Activated T-cell treated with anti-CD3 and anti-CD28 coated beads, Interleukin-2, amount 50 U/mL, for 72 hours (primary cell): ENCODE results near the gene GTF2IRD1. TPM values are rescaled to one million over a fixed set of nuclear protein-coding genes. Genes with fewer than 3 reads are reported as not detected.

Experiments used
- ATAC-seq, 2 donors: fragments of 150-1000 bp; cut with Tn5 transposase; replicated peaks in 1 of 2; 2 replicates each; pipeline ENCODE4 v1.10.0; 2021; ENCODE audit warnings: moderate library complexity in 2 of 2, mild to moderate bottlenecking in 1 of 2
- DNase-seq, 2 donors: peaks; one replicate each; pipeline ENCODE4 v3.0.0; 2021 to 2022; ENCODE audit warnings: mixed read lengths in 1 of 2
- H3K27ac Mint-ChIP-seq: one replicate; pipeline ENCODE4 v1.8.0; 2022; ENCODE audit warnings: mild to moderate bottlenecking, moderate library complexity, mixed read lengths
- H3K27me3 Mint-ChIP-seq: one replicate; pipeline ENCODE4 v1.8.0; 2022; ENCODE audit warnings: low read depth, mixed read lengths
- H3K36me3 Mint-ChIP-seq, 2 donors: one replicate each; pipeline ENCODE4 v1.8.0; 2022; ENCODE audit warnings: mixed read lengths in 2 of 2, mild to moderate bottlenecking in 1 of 2; ENCODE audit not compliant: insufficient read depth in 2 of 2
- H3K4me1 Mint-ChIP-seq: one replicate; pipeline ENCODE4 v1.8.0; 2022; ENCODE audit warnings: low read depth, mixed read lengths
- H3K4me3 Mint-ChIP-seq, 2 donors: one replicate each; pipeline ENCODE4 v1.8.0; 2022; ENCODE audit warnings: mild to moderate bottlenecking in 2 of 2, mixed read lengths in 2 of 2, moderate library complexity in 2 of 2
- H3K9me3 Mint-ChIP-seq, 2 donors: one replicate each; pipeline ENCODE4 v1.8.0; 2022; ENCODE audit warnings: mixed read lengths in 2 of 2
- total RNA-seq, 2 donors: library from RNA; stranded (reverse); gene quantifications; one replicate each; pipeline ENCODE4 v1.2.3, GENCODE V29; 2022

GTF2IRD1 gene
- total RNA-seq, 2 donors from 2014 or later, result 3.1 to 4.6 TPM

GRCh38 chr7:74606909-74607510 is 153.3 kb downstream of the GTF2IRD1 start:
- H3K4me3 Mint-ChIP-seq, result peak overlapping the region; percentile 78 to 81
- no peak overlapping the region for H3K27ac Mint-ChIP-seq
- DNase-seq, result no peak
- H3K36me3 Mint-ChIP-seq, result no peaks in the 10 kb centered on the region
- H3K27me3 Mint-ChIP-seq, result no peaks in the 10 kb centered on the region
- H3K4me1 Mint-ChIP-seq, result peaks cover 20% of the 10 kb centered on the region
- H3K9me3 Mint-ChIP-seq, result no peaks in the 10 kb centered on the region
- no peak for ATAC-seq

- no peaks in the 10 kb centered on the region for H3K27me3 Mint-ChIP-seq
- no peak overlapping the region for H3K27ac Mint-ChIP-seq
- DNase-seq (no peak), ATAC-seq (no peak)
- H3K4me1 Mint-ChIP-seq, result peaks cover 14% of the 10 kb centered on the region
- no peak overlapping the region for H3K4me3 Mint-ChIP-seq
- H3K9me3 Mint-ChIP-seq, result no peaks in the 10 kb centered on the region
- no peaks in the 10 kb centered on the region for H3K36me3 Mint-ChIP-seq
Observed at GRCh38 chr7:74612015-74612829, 158.5 kb downstream of the GTF2IRD1 start.

- H3K9me3 Mint-ChIP-seq, result no peaks in the 10 kb centered on the region
- peak overlapping the region; percentile 31 to 50 for H3K4me3 Mint-ChIP-seq
- no peak overlapping the region for H3K27ac Mint-ChIP-seq
- peaks cover 21% of the 10 kb centered on the region for H3K4me1 Mint-ChIP-seq
- DNase-seq (no peak), ATAC-seq (no peak)
- no peaks in the 10 kb centered on the region for H3K27me3 Mint-ChIP-seq
- H3K36me3 Mint-ChIP-seq, result no peaks in the 10 kb centered on the region
Observed at GRCh38 chr7:74615933-74616780, 162.5 kb downstream of the GTF2IRD1 start.

GRCh38 chr7:74617180-74617744 is 163.6 kb downstream of the GTF2IRD1 start:
- peak in 1 of 2 donors; percentile 15 for DNase-seq
- H3K27ac Mint-ChIP-seq, result no peak overlapping the region
- peak overlapping the region in 1 of 2 donors; percentile 27 for H3K4me3 Mint-ChIP-seq
- no peaks in the 10 kb centered on the region for H3K27me3 Mint-ChIP-seq
- peak in 1 of 2 donors; percentile 27 for ATAC-seq
- no peaks in the 10 kb centered on the region for H3K36me3 Mint-ChIP-seq
- no peaks in the 10 kb centered on the region for H3K9me3 Mint-ChIP-seq
- peaks cover 21% of the 10 kb centered on the region for H3K4me1 Mint-ChIP-seq

GRCh38 chr7:74619235-74619860 is 165.6 kb downstream of the GTF2IRD1 start:
- no peaks in the 10 kb centered on the region for H3K27me3 Mint-ChIP-seq
- no peak overlapping the region for H3K27ac Mint-ChIP-seq
- H3K4me3 Mint-ChIP-seq, result no peak overlapping the region
- H3K9me3 Mint-ChIP-seq, result no peaks in the 10 kb centered on the region
- ATAC-seq (no peak), DNase-seq (no peak)
- H3K36me3 Mint-ChIP-seq, result no peaks in the 10 kb centered on the region
- peaks cover 21% of the 10 kb centered on the region for H3K4me1 Mint-ChIP-seq

DNA sequence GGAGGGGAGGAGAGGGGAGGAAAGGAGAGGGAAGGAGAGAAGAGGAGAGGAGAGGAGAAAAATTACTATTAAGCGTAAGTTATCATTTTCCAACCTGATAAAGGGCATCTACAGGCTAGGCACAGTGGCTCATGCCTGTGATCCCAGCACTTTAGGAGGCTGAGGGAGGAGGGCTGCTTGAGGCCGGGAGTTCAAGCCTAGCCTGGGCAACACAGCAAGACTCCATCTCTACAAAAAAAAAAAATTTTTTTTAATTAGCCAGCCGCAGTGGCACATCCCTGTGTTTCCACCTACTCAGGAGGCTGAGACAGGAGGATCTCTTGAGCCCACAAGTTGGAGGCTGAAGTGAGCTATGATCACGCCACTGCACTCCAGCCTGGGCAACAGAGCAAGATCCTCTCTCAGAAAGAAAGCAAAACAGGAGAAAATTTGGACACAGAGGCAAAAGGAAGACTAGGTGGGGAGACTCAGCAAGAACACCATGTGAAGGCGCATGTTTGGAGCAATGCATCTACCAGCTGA is 168.6 kb downstream of the GTF2IRD1 start:
- ATAC-seq, result no peak
- no peak overlapping the region for H3K27ac Mint-ChIP-seq
- no peaks in the 10 kb centered on the region for H3K36me3 Mint-ChIP-seq
- no peaks in the 10 kb centered on the region for H3K9me3 Mint-ChIP-seq
- peaks cover 9% of the 10 kb centered on the region for H3K4me1 Mint-ChIP-seq
- H3K4me3 Mint-ChIP-seq, result no peak overlapping the region
- H3K27me3 Mint-ChIP-seq, result no peaks in the 10 kb centered on the region
- DNase-seq, result no peak

DNA sequence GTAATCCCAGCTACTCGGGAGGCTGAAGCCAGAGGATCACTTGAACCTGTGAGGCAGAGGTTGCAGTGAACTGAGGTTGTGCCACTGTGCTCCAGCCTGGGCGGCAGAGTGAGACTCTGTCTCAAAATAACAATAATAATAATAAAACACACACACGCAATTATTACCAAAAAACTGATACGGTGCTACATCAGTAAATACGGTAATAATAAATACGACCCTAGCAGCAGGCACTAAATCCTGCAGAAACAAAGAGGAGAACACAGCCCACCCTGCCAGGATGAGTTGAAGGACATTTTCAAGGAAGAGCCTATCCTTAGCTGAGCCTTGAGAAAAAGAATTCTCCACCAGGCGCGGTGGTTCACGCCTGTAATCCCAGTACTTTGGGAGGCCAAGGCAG is 169.4 kb downstream of the GTF2IRD1 start:
- Mint-ChIP-seq H3K27me3 (no peaks in the 10 kb centered on the region), H3K4me1 (peaks cover 4% of the 10 kb centered on the region), H3K4me3 (no peak overlapping the region), H3K36me3 (no peaks in the 10 kb centered on the region), H3K27ac (no peak overlapping the region), H3K9me3 (no peaks in the 10 kb centered on the region)
- no peak for DNase-seq
- no peak for ATAC-seq

DNA sequence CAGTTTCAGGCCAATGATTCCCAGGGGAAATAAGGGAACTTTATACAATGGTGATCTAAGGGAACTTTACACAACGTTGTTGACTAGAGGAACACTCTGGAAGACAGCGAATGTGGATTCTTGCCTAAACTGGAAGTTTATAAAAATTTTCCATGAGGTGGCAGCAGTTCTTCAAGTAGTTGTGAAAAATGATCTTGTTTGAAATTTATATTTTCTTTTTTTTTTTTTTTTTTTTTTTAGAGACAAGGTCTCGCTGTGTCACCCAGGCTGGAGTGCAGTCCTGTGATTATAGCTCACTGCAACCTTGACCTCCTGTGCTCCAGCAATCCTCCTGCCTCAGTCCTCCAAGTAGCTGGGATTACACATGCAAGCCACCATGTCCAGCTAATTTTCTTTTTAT is 171.7 kb downstream of the GTF2IRD1 start:
- DNase-seq (no peak), ATAC-seq (no peak)
- Mint-ChIP-seq H3K4me3 (no peak overlapping the region), H3K27ac (no peak overlapping the region), H3K36me3 (no peaks in the 10 kb centered on the region), H3K4me1 (peaks cover 4% of the 10 kb centered on the region), H3K27me3 (no peaks in the 10 kb centered on the region), H3K9me3 (no peaks in the 10 kb centered on the region)

DNA sequence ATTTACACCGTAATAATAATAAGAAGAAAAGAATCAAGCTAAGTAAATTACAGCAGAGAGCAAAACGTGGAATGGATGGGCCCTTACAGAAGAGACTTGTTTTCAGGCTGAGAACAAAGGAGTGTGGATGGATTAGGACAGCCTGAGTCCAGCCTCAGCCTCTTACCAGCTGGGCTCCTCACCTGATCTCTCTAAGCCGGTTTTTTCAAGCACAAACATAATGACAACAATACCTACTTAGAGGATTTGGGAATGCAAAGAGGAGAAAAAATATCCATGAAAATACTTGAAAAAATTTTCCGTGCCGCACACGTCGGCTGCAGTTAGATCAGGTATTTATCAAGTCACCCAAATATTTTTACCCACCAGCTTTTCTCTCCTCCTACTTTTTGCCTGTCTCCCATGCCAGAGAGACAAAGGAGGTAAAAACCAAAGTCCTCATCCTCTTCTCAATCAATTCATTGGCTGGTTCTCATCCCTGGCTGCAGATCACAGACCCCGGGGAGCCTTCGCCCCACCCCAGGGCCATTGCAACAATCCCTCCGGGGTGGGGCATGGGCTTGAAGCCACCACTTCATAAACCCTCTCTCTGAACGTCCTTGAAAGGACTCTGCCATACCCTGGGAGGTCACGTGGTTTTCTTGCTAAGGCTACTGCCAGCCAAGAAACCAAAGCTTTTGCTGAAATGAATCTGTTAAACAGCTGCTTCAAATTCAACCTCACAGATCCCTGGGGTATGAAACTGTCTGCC is 174.1 kb downstream of the GTF2IRD1 start:
- H3K4me3 Mint-ChIP-seq, result no peak overlapping the region
- peaks cover 4% of the 10 kb centered on the region for H3K4me1 Mint-ChIP-seq
- ATAC-seq (peak in 1 of 2 donors; percentile 34), DNase-seq (no peak)
- H3K27ac Mint-ChIP-seq, result peak overlapping the region; percentile 10
- H3K9me3 Mint-ChIP-seq, result no peaks in the 10 kb centered on the region
- no peaks in the 10 kb centered on the region for H3K27me3 Mint-ChIP-seq
- no peaks in the 10 kb centered on the region for H3K36me3 Mint-ChIP-seq

- Mint-ChIP-seq H3K27ac (no peak overlapping the region), H3K9me3 (no peaks in the 10 kb centered on the region), H3K4me3 (no peak overlapping the region), H3K36me3 (no peaks in the 10 kb centered on the region), H3K4me1 (peaks cover under 1% of the 10 kb centered on the region), H3K27me3 (no peaks in the 10 kb centered on the region)
- ATAC-seq (no peak), DNase-seq (no peak)
Observed at GRCh38 chr7:74632505-74632904, 178.8 kb downstream of the GTF2IRD1 start.

- no peak for DNase-seq
- ATAC-seq, result no peak
- no peaks in the 10 kb centered on the region for H3K36me3 Mint-ChIP-seq
- H3K4me3 Mint-ChIP-seq, result no peak overlapping the region
- no peak overlapping the region for H3K27ac Mint-ChIP-seq
- no peaks in the 10 kb centered on the region for H3K27me3 Mint-ChIP-seq
- H3K4me1 Mint-ChIP-seq, result no peaks in the 10 kb centered on the region
- H3K9me3 Mint-ChIP-seq, result no peaks in the 10 kb centered on the region
Observed at GRCh38 chr7:74633451-74633921, 179.8 kb downstream of the GTF2IRD1 start.

DNA sequence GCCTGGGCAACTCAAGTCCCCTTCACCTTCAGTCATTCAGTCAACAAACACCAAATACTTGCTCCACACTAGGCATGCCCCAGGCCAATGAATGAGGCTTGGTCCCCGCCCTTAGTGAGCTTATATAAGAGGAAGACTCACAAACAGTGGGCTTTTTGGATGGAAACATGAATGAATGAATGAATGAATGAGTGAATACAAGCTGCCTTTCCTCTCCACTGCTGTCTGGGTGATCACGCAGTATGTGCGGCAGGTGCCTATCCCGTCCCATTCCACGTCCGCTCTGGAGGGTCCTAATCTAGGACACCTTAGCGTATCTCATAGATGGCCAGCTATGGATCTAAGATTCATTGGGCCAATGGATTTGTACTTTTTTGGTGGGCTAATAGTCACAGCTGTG is 184.0 kb downstream of the GTF2IRD1 start:
- H3K4me3 Mint-ChIP-seq, result no peak overlapping the region
- H3K9me3 Mint-ChIP-seq, result no peaks in the 10 kb centered on the region
- peaks cover 8% of the 10 kb centered on the region for H3K4me1 Mint-ChIP-seq
- H3K36me3 Mint-ChIP-seq, result no peaks in the 10 kb centered on the region
- no peak for ATAC-seq
- H3K27me3 Mint-ChIP-seq, result no peaks in the 10 kb centered on the region
- H3K27ac Mint-ChIP-seq, result no peak overlapping the region
- no peak for DNase-seq
